ENCODE measurements around the gene ATE1.

- no peak for TF ChIP-seq SNAI2 (CRISPR knock-in tag; IDR thresholded peaks at IDR 0.05)
- no peak for TF ChIP-seq ESRRG (CRISPR knock-in tag; IDR thresholded peaks at IDR 0.05)
- TF ChIP-seq, protein P1, sequence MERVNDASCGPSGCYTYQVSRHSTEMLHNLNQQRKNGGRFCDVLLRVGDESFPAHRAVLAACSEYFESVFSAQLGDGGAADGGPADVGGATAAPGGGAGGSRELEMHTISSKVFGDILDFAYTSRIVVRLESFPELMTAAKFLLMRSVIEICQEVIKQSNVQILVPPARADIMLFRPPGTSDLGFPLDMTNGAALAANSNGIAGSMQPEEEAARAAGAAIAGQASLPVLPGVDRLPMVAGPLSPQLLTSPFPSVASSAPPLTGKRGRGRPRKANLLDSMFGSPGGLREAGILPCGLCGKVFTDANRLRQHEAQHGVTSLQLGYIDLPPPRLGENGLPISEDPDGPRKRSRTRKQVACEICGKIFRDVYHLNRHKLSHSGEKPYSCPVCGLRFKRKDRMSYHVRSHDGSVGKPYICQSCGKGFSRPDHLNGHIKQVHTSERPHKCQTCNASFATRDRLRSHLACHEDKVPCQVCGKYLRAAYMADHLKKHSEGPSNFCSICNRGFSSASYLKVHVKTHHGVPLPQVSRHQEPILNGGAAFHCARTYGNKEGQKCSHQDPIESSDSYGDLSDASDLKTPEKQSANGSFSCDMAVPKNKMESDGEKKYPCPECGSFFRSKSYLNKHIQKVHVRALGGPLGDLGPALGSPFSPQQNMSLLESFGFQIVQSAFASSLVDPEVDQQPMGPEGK (CRISPR knock-in tag; IDR thresholded peaks at IDR 0.05; ENCODE audit: borderline replicate concordance), result no peak
- no peak for TF ChIP-seq CREB5 (CRISPR knock-in tag; IDR thresholded peaks at IDR 0.05; ENCODE audit: low read depth)
- no peak for TF ChIP-seq CSDC2 (CRISPR knock-in tag; IDR thresholded peaks at IDR 0.05)
- no peak for TF ChIP-seq TCF4 (CRISPR knock-in tag; IDR thresholded peaks at IDR 0.05; ENCODE audit: borderline replicate concordance)
Measured at GRCh38 chr10:121926157-121926556, 1.7 kb downstream of the ATE1 start.

All from SK-N-SH treated with all-trans-retinoic acid at 6 μM for 48 hours (cell line).